H1 (cell line): Measurements from ENCODE around the gene MANBA. TPM values are rescaled to one million over a fixed set of nuclear protein-coding genes. Genes with fewer than 3 reads are reported as not detected.

Experiments
- CTCF ChIA-PET: fragments of 300-600 bp; sonication (Branson Sonifier 250); formaldehyde crosslinking; loops from one replicate; lab custom pipeline; 2021; ENCODE audit not compliant: partially characterized antibody; lab: Charles Lee
- POLR2A ChIA-PET: fragments of 300-600 bp; sonication (Branson Sonifier 250); formaldehyde crosslinking; loops from one replicate; lab custom pipeline; 2021; ENCODE audit warnings: inconsistent platforms; ENCODE audit not compliant: partially characterized antibody; lab: Charles Lee
- DNase-seq, 2 experiments: peaks; one replicate each; pipeline versions ENCODE4 v3.0.0 to v3.0.0-alpha.2; 2010 to 2022; ENCODE audit warnings: low spot score in 2 of 2, low read depth in 1 of 2, mixed read lengths in 1 of 2
- FAIRE-seq: peaks from 2 replicates; lab custom pipeline; 2011; peaks lifted over from hg19 to GRCh38; lab: Jason Lieb, UNC
- H2AFZ ChIP-seq: 2 replicates; pipeline ENCODE4 v1.8.1; 2012; ENCODE audit warnings: low read length, inconsistent platforms
- H2AK5ac ChIP-seq: 2 replicates; pipeline ENCODE4 v1.6.1; 2013; ENCODE audit warnings: low read depth, low read length
- H2BK120ac ChIP-seq: replicated peaks from 2 replicates; pipeline ENCODE3; 2013; ENCODE audit warnings: low read depth, low read length, inconsistent platforms
- H2BK12ac ChIP-seq: 2 replicates; pipeline ENCODE4 v1.6.1; 2013; ENCODE audit warnings: low read depth, low read length
- H2BK15ac ChIP-seq: 2 replicates; pipeline ENCODE4 v1.6.1; 2013; ENCODE audit warnings: low read length
- H2BK20ac ChIP-seq: 2 replicates; pipeline ENCODE4 v1.6.1; 2013; ENCODE audit warnings: low read length
- H2BK5ac ChIP-seq: 2 replicates; pipeline ENCODE4 v1.6.1; 2013; ENCODE audit warnings: low read depth, low read length
- H3K14ac ChIP-seq: 2 replicates; pipeline ENCODE4 v1.6.1; 2013; ENCODE audit warnings: inconsistent platforms; ENCODE audit not compliant: insufficient read length
- H3K18ac ChIP-seq: 2 replicates; pipeline ENCODE4 v1.6.1; 2013; ENCODE audit warnings: low read length; ENCODE audit errors: extremely low read depth
- H3K23ac ChIP-seq: 2 replicates; pipeline ENCODE4 v1.6.1; 2013; ENCODE audit warnings: inconsistent platforms; ENCODE audit not compliant: insufficient read length
- H3K23me2 ChIP-seq: 2 replicates; pipeline ENCODE4 v1.6.1; 2013; ENCODE audit warnings: low read depth, low read length
- H3K27ac ChIP-seq: 2 replicates; pipeline ENCODE4 v1.6.1; 2011; ENCODE audit warnings: low read depth, low read length, inconsistent platforms
- H3K27me3 ChIP-seq, 4 experiments: replicated peaks in 1 of 4; 1 replicate in 1 of 4; 2 replicates in 3 of 4; pipeline versions ENCODE4 v1.6.1 to v1.8.1; 2011 to 2013; ENCODE audit warnings: low read length in 3 of 4, mild to moderate bottlenecking in 3 of 4, inconsistent platforms in 2 of 4, mixed read lengths in 2 of 4, moderate library complexity in 1 of 4; ENCODE audit not compliant: control insufficient read depth in 3 of 4, insufficient read depth in 3 of 4; ENCODE audit errors: extremely low read depth in 1 of 4
- H3K36me3 ChIP-seq, 4 experiments: 2 replicates each; pipeline versions ENCODE4 v1.6.1 to v1.8.1; 2011 to 2013; ENCODE audit warnings: mild to moderate bottlenecking in 4 of 4, low read length in 3 of 4, moderate library complexity in 2 of 4, control low read depth in 1 of 4, inconsistent platforms in 1 of 4; ENCODE audit not compliant: insufficient read depth in 4 of 4, control insufficient read depth in 2 of 4
- H3K4ac ChIP-seq: replicated peaks from 2 replicates; pipeline ENCODE3; 2013; ENCODE audit warnings: low read length, low read depth, mixed read lengths, inconsistent platforms; ENCODE audit not compliant: insufficient read length
- H3K4me1 ChIP-seq, 4 experiments: replicated peaks in 1 of 4; 1 replicate in 1 of 4; 2 replicates in 3 of 4; pipeline versions ENCODE4 v1.6.1 to v1.8.1; 2011 to 2013; ENCODE audit warnings: low read length in 3 of 4, inconsistent platforms in 2 of 4, mixed read lengths in 1 of 4; ENCODE audit not compliant: insufficient read depth in 4 of 4, control insufficient read depth in 3 of 4
- H3K4me2 ChIP-seq, 2 experiments: 2 replicates each; pipeline versions ENCODE4 v1.6.1 to v1.8.1; 2011 to 2013; ENCODE audit warnings: low read depth in 2 of 2, low read length in 2 of 2, control low read depth in 1 of 2, inconsistent platforms in 1 of 2, mild to moderate bottlenecking in 1 of 2; ENCODE audit not compliant: insufficient read depth in 1 of 2
- H3K4me3 ChIP-seq, 4 experiments: fragments of 200-600, 300-600 bp in 1 of 4; sonication (generic), shearing (Covaris generic), sonication (Bioruptor Twin) in 1 of 4; 2 replicates each; pipeline versions ENCODE4 v1.5.1 to v1.8.1; 2011 to 2016; ENCODE audit warnings: low read length in 4 of 4, low read depth in 3 of 4, control low read depth in 2 of 4, inconsistent platforms in 2 of 4, mild to moderate bottlenecking in 2 of 4, mixed read lengths in 1 of 4, moderate library complexity in 1 of 4; ENCODE audit not compliant: insufficient read depth in 2 of 4; ENCODE audit errors: extremely low read depth in 1 of 4
- H3K56ac ChIP-seq: replicated peaks from 2 replicates; pipeline ENCODE3; 2013; ENCODE audit warnings: low read depth, mild to moderate bottlenecking, mixed read lengths, low read length, inconsistent platforms; ENCODE audit not compliant: insufficient read length
- H3K79me1 ChIP-seq: 2 replicates; pipeline ENCODE4 v1.6.1; 2013; ENCODE audit warnings: low read depth, low read length, control low read depth
- H3K79me2 ChIP-seq, 2 experiments: 2 replicates each; pipeline versions ENCODE4 v1.6.1 to v1.8.1; 2012 to 2013; ENCODE audit warnings: low read length in 2 of 2, mild to moderate bottlenecking in 2 of 2, inconsistent platforms in 1 of 2; ENCODE audit not compliant: insufficient read depth in 2 of 2, control insufficient read depth in 1 of 2
- H3K9ac ChIP-seq, 4 experiments: replicated peaks in 1 of 4; 1 replicate in 1 of 4; 2 replicates in 3 of 4; pipeline versions ENCODE4 v1.6.1 to v1.8.1; 2011 to 2013; ENCODE audit warnings: low read depth in 3 of 4, low read length in 3 of 4, control low read depth in 2 of 4, mild to moderate bottlenecking in 2 of 4, moderate library complexity in 2 of 4, inconsistent platforms in 1 of 4; ENCODE audit errors: extremely low read depth in 1 of 4
- H3K9me3 ChIP-seq, 2 experiments: 2 replicates each; pipeline versions ENCODE4 v1.6.1 to v1.8.1; 2012 to 2013; ENCODE audit warnings: mild to moderate bottlenecking in 2 of 2, moderate library complexity in 2 of 2, control low read depth in 1 of 2, inconsistent platforms in 1 of 2, low read depth in 1 of 2, low read length in 1 of 2, mixed read lengths in 1 of 2; ENCODE audit not compliant: insufficient read depth in 2 of 2
- H4K20me1 ChIP-seq, 2 experiments: replicated peaks in 1 of 2; 2 replicates each; pipeline versions ENCODE3 to v1.8.1; 2011 to 2013; ENCODE audit warnings: inconsistent platforms in 2 of 2, low read length in 2 of 2, mild to moderate bottlenecking in 1 of 2; ENCODE audit not compliant: insufficient read depth in 2 of 2, control insufficient read depth in 1 of 2
- H4K5ac ChIP-seq: 2 replicates; pipeline ENCODE4 v1.6.1; 2013; ENCODE audit warnings: low read length, low read depth, mixed read lengths, inconsistent platforms; ENCODE audit not compliant: insufficient read length
- H4K8ac ChIP-seq: 2 replicates; pipeline ENCODE4 v1.8.0; 2013; ENCODE audit warnings: mild to moderate bottlenecking, moderate library complexity, low read length, inconsistent platforms; ENCODE audit not compliant: insufficient read depth; ENCODE audit errors: extremely low read depth
- H4K91ac ChIP-seq: replicated peaks from 2 replicates; pipeline ENCODE3; 2013; ENCODE audit warnings: low read length, mixed read lengths, inconsistent platforms; ENCODE audit not compliant: insufficient read length
- TEAD4 ChIP-seq: IDR thresholded peaks from 2 replicates; pipeline ENCODE4 v1.6.1; 2012; ENCODE audit warnings: low read depth, low read length, inconsistent platforms, mixed read lengths
- WGBS, 2 experiments: shearing (Covaris generic) in 1 of 2; methylation state at CpG; one replicate each; pipeline versions ENCODE4 v1.1.6 to v1.1.7; 2013 to 2015; ENCODE audit warnings: low lambda C conversion rate in 2 of 2, mixed read lengths in 2 of 2, inconsistent platforms in 1 of 2, low coverage in 1 of 2, missing lambda C conversion rate in 1 of 2; ENCODE audit not compliant: insufficient replicate concordance in 2 of 2, insufficient coverage in 1 of 2, insufficient read length in 1 of 2; ENCODE audit errors: extremely low coverage in 1 of 2, missing lambda C conversion rate in 1 of 2; 5-methylcytosine and 5-hydroxymethylcytosine counted together
- polyA plus RNA-seq, 7 experiments: library from polyadenylated mRNA; depleted of rRNA in 3 of 7; stranded (reverse) in 5 of 7; unstranded in 2 of 7; fragments of >200 nt in 5 of 7; fragments of 200-250 nt in 2 of 7; gene quantifications; 1 replicate in 5 of 7; 2 replicates in 1 of 7; 4 replicates in 1 of 7; pipeline versions ENCODE4 v1.2.1 to v1.2.3, GENCODE V29; 2011 to 2013; ENCODE audit warnings: missing spikeins in 2 of 7, mixed read lengths in 2 of 7
- total RNA-seq: library from RNA; stranded (reverse); fragmentation: NEBNext Ultra II Directional; extraction: Animal tissue kit (Norgen Biotek cat#: 25700); gene quantifications from 2 replicates; pipeline ENCODE4 v1.2.1, GENCODE V29; 2021
- TF ChIP-seq, protein P1 (sequence below): IDR thresholded peaks from 2 replicates; pipeline ENCODE4 v1.6.1; 2012; ENCODE audit warnings: low read length, inconsistent platforms
- TF ChIP-seq, protein P2 (sequence below): IDR thresholded peaks from 2 replicates; pipeline ENCODE4 v1.6.1; 2012; ENCODE audit warnings: inconsistent platforms

Gene MANBA
- total and polyA plus RNA-seq, 2 of the 8 experiments (the other 6 are each of a cell fraction or from before 2014, with no cell fraction given) = 22.9 to 27.8 TPM

DNA sequence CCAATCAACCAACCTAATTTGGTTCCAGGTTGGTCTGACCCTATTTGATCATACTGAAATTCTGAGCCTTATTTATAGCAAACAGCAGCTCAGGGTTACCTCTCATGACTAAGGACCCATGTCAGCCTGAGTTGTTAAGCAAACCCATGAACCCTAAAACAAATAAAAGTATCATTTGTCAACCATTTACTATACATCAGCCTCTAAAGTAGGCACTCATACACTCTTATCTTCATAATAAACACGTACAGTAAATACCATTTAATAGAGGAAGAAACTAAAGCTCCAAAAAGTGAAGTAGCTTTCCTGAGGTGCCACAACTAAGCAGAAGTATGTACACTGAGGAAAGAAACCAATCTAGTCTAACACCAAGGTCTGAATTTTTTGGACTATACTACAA lies 25.2 kb downstream of the MANBA start:
- Histone ChIP-seq H3K36me3 (peaks cover 0 to 2% (median 0%) of the 10 kb centered on the region in 4 experiments; a peak in 1 of 8 replicates), H3K4me3 (no peak overlapping the region), H3K4me1 (0 out of 7 replicates have a peak, but pooled peaks cover 0 to 2% (median 0%) of the 10 kb centered on the region in 4 experiments), H3K56ac (no peak overlapping the region), H2BK5ac (no peak overlapping the region), H3K18ac (no peak overlapping the region), H3K14ac (no peak overlapping the region), H2BK20ac (no peak overlapping the region), H4K8ac (no peak overlapping the region), H4K91ac (no peak overlapping the region), H3K9me3 (no peaks in the 10 kb centered on the region), H3K23ac (no peak overlapping the region), H4K20me1 (peaks cover 0 to 8% of the 10 kb centered on the region in 2 experiments), H3K27ac (no peak overlapping the region), H3K27me3 (no peaks in the 10 kb centered on the region), H3K23me2 (no peaks in the 10 kb centered on the region), H3K4ac (no peak overlapping the region), H3K79me1 (peaks cover 6% of the 10 kb centered on the region; the same call in 1 of the 2 replicates), H2AK5ac (no peak overlapping the region), H3K9ac (no peak overlapping the region), H4K5ac (no peak overlapping the region), H2BK120ac (no peak overlapping the region), H3K79me2 (peaks cover 5 to 48% of the 10 kb centered on the region in 2 experiments; a peak in 3 of 4 replicates), H3K4me2 (no peak overlapping the region)
- POLR2A ChIA-PET = interaction anchor here (0.8 to 1.3 kb wide), 3 partner anchors 10 to 92 kb away, joined by 3 to 6 read pairs (median 4); partner anchors contain the start of gene UBE2D3
- CTCF ChIA-PET = interaction anchor here (1.1 to 1.8 kb wide), 3 partner anchors 10 to 25 kb away, joined by 3 to 6 read pairs (median 3); partner anchors contain the start of gene MANBA
- no peak for FAIRE-seq
- 92% methylated on average over 1 of the region's 1 CpG; no CpG with 5 or more reads in 1 of the 2 experiments for WGBS, 2 experiments
- no peak for DNase-seq
- TF ChIP-seq, protein P1, sequence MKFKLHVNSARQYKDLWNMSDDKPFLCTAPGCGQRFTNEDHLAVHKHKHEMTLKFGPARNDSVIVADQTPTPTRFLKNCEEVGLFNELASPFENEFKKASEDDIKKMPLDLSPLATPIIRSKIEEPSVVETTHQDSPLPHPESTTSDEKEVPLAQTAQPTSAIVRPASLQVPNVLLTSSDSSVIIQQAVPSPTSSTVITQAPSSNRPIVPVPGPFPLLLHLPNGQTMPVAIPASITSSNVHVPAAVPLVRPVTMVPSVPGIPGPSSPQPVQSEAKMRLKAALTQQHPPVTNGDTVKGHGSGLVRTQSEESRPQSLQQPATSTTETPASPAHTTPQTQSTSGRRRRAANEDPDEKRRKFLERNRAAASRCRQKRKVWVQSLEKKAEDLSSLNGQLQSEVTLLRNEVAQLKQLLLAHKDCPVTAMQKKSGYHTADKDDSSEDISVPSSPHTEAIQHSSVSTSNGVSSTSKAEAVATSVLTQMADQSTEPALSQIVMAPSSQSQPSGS = no peak
- TF ChIP-seq, protein P2, sequence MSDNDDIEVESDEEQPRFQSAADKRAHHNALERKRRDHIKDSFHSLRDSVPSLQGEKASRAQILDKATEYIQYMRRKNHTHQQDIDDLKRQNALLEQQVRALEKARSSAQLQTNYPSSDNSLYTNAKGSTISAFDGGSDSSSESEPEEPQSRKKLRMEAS = no peak
- no peak for TF ChIP-seq TEAD4
- TF ChIP-seq, all 59 proteins: peak for 0
- no peak overlapping the region for H2BK15ac ChIP-seq
- H2BK12ac ChIP-seq = no peak overlapping the region
- no peak overlapping the region for H2AFZ ChIP-seq
